ENCODE results near the gene DTYMK.

DNA sequence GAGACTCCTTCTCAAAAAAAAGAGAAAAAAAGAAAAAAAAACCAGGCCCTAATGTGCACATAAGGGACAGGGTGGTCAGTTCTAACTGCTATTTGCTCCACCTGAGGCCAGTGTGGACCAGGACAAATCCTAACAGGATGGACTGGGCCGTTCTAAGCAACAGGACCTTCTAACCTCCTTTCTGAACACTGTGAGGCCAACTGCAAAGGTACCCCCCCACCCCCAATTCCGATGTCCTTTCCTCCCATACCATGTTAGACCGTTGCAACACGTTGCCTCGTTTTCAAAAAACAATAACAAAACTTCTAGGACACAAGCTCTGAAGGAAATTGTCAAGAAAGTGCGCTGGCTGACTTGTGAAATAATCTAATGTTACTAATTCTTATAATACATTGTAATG, 50.9 kb downstream of the DTYMK start:
- TF ChIP-seq CTCF (IDR thresholded peaks at IDR 0.05; ENCODE audit: control extremely low read depth in 1 of 3, insufficient read depth in 1 of 3, low read depth in 1 of 3, low read length in 3 of 3) (no peak), GABPA (IDR thresholded peaks at IDR 0.05; ENCODE audit: borderline replicate concordance, insufficient read depth, low read length) (no peak)
